H1 (cell line): ENCODE measurements around the gene BCL2L13.

Source experiments
- GTF2F1 ChIP-seq: IDR thresholded peaks from 2 replicates; pipeline ENCODE4 v1.6.1; 2012; ENCODE audit warnings: low read depth, low read length, improper control_type of control experiment, borderline replicate concordance
- KDM1A ChIP-seq: fragments of 200-600, 300-600 bp; sonication (generic); IDR thresholded peaks from 2 replicates; pipeline ENCODE4 v1.7.1; 2016; ENCODE audit warnings: mild to moderate bottlenecking, low read length, borderline replicate concordance
- NRF1 ChIP-seq: IDR thresholded peaks from 2 replicates; pipeline ENCODE4 v1.6.1; 2011; ENCODE audit warnings: mild to moderate bottlenecking, low read depth, low read length, improper control_type of control experiment
- POLR2A ChIP-seq, 2 experiments: IDR thresholded peaks; 1 replicate in 1 of 2; 2 replicates in 1 of 2; pipeline ENCODE4 v1.6.1; 2011; ENCODE audit warnings: low read depth in 2 of 2, low read length in 2 of 2, mild to moderate bottlenecking in 2 of 2; ENCODE audit errors: control extremely low read depth in 1 of 2
- POLR2AphosphoS5 ChIP-seq: IDR thresholded peaks from 2 replicates; pipeline ENCODE4 v1.6.1; 2011; ENCODE audit warnings: low read depth, low read length
- RAD21 ChIP-seq, 2 experiments: IDR thresholded peaks in 1 of 2; conservative IDR thresholded peaks in 1 of 2; 2 replicates each; pipeline ENCODE4 v1.6.1; 2011; ENCODE audit warnings: low read depth in 2 of 2, low read length in 2 of 2, improper control_type of control experiment in 1 of 2, inconsistent platforms in 1 of 2, mild to moderate bottlenecking in 1 of 2, moderate library complexity in 1 of 2
- SIN3A ChIP-seq, 2 experiments: IDR thresholded peaks in 1 of 2; conservative IDR thresholded peaks in 1 of 2; 2 replicates each; pipeline ENCODE4 v1.6.1; 2011 to 2012; ENCODE audit warnings: low read length in 2 of 2, improper control_type of control experiment in 1 of 2, low read depth in 1 of 2, mild to moderate bottlenecking in 1 of 2
- SRF ChIP-seq: IDR thresholded peaks from 2 replicates; pipeline ENCODE4 v1.6.1; 2011; ENCODE audit warnings: mild to moderate bottlenecking, low read depth, low read length, moderate library complexity
- TCF12 ChIP-seq: IDR thresholded peaks from 2 replicates; pipeline ENCODE4 v1.6.1; 2011; ENCODE audit warnings: low read depth, mild to moderate bottlenecking, low read length
- YY1 ChIP-seq: IDR thresholded peaks from 2 replicates; pipeline ENCODE4 v1.6.1; 2011; ENCODE audit warnings: low read depth, mild to moderate bottlenecking, low read length
- TF ChIP-seq, protein P1 (sequence below), 3 experiments: IDR thresholded peaks; 1 replicate in 2 of 3; 2 replicates in 1 of 3; pipeline versions ENCODE4 v1.5.1 to v1.6.1; 2011; ENCODE audit warnings: low read length in 3 of 3, mild to moderate bottlenecking in 3 of 3, inconsistent platforms in 2 of 3, low read depth in 1 of 3, moderate library complexity in 1 of 3; ENCODE audit not compliant: insufficient read depth in 1 of 3; ENCODE audit errors: control extremely low read depth in 1 of 3

DNA sequence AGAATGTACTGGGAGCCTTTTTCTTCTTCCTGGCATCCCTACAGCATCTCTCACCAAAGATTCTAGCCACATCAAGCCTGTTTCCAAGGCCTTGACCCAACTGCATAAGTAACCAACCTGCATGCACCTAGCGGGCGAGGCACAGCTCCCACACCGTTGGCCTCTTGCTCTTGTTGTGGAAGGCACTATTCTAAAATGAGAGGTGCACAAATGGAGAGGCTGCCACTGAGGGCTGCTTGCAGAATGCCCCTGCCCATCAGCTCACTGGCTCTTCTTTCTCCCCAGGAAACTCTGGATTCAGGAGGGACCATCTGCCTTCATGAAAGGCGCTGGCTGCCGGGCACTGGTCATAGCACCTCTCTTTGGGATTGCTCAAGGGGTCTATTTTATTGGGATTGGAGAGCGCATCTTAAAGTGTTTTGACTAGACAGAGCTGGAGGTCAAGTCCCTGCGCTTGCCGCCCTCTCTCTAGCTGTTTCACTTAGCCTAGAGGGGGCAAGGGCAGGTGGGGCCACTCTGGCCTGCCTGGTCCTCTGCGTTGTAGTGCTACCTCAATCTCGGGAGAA is 48.7 kb upstream of the BCL2L13 start:
- TF ChIP-seq, protein P1, sequence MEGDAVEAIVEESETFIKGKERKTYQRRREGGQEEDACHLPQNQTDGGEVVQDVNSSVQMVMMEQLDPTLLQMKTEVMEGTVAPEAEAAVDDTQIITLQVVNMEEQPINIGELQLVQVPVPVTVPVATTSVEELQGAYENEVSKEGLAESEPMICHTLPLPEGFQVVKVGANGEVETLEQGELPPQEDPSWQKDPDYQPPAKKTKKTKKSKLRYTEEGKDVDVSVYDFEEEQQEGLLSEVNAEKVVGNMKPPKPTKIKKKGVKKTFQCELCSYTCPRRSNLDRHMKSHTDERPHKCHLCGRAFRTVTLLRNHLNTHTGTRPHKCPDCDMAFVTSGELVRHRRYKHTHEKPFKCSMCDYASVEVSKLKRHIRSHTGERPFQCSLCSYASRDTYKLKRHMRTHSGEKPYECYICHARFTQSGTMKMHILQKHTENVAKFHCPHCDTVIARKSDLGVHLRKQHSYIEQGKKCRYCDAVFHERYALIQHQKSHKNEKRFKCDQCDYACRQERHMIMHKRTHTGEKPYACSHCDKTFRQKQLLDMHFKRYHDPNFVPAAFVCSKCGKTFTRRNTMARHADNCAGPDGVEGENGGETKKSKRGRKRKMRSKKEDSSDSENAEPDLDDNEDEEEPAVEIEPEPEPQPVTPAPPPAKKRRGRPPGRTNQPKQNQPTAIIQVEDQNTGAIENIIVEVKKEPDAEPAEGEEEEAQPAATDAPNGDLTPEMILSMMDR (IDR thresholded peaks at IDR 0.05; ENCODE audit: control extremely low read depth in 1 of 3, insufficient read depth in 1 of 3, low read depth in 1 of 3, low read length in 3 of 3), result no peak
- TF ChIP-seq NRF1 (no peak), POLR2AphosphoS5 (no peak), POLR2A (IDR thresholded peaks at IDR 0.05; ENCODE audit: control extremely low read depth in 1 of 2, low read depth in 2 of 2, low read length in 2 of 2) (no peak), SRF (no peak), GTF2F1 (no peak), TCF12 (no peak), SIN3A (conservative IDR thresholded peaks at IDR 0.05 in 1 of 2, IDR thresholded peaks at IDR 0.05 in 1 of 2; ENCODE audit: low read depth in 1 of 2, low read length in 2 of 2) (no peak), RAD21 (IDR thresholded peaks at IDR 0.05 in 1 of 2, conservative IDR thresholded peaks at IDR 0.05 in 1 of 2; ENCODE audit: low read depth in 2 of 2, low read length in 2 of 2) (no peak), YY1 (no peak), KDM1A (no peak)
